Measurements from ENCODE around the gene GLDN. TPM values are rescaled to one million over a fixed set of nuclear protein-coding genes. Genes with fewer than 3 reads are reported as not detected.

GLDN gene
- total and polyA plus RNA-seq, 2 of the 8 experiments (the other 6 are each of a cell fraction or from before 2014, with no cell fraction given) = 0.24 to 0.50 TPM

- TF ChIP-seq CHD7 (IDR thresholded peaks at IDR 0.05; ENCODE audit: insufficient replicate concordance, low read length) (no peak), SRF (IDR thresholded peaks at IDR 0.05; ENCODE audit: low read depth, low read length) (no peak), NRF1 (IDR thresholded peaks at IDR 0.05; ENCODE audit: low read depth, low read length) (no peak), RBBP5 (IDR thresholded peaks at IDR 0.05; ENCODE audit: borderline replicate concordance, low read depth, low read length) (no peak), CHD1 (IDR thresholded peaks at IDR 0.05; ENCODE audit: low read depth, low read length) (no peak), CHD2 (IDR thresholded peaks at IDR 0.05; ENCODE audit: low read length) (no peak), GABPA (IDR thresholded peaks at IDR 0.05; ENCODE audit: borderline replicate concordance, insufficient read depth, low read length) (no peak), CTCF (IDR thresholded peaks at IDR 0.05; ENCODE audit: control extremely low read depth in 1 of 3, insufficient read depth in 1 of 3, low read depth in 1 of 3, low read length in 3 of 3) (no peak), POU5F1 (IDR thresholded peaks at IDR 0.05; ENCODE audit: low read depth, low read length) (no peak), RFX5 (IDR thresholded peaks at IDR 0.05; ENCODE audit: borderline replicate concordance, low read depth, low read length) (no peak)
Measured at GRCh38 chr15:51343466-51343865, 2.0 kb downstream of the GLDN start (continued).
